Activated CD4-positive, alpha-beta T cell treated with anti-CD3 and anti-CD28 coated beads for 36 hours (primary cell): ENCODE results near the gene NLN. TPM values are rescaled to one million over a fixed set of nuclear protein-coding genes. Genes with fewer than 3 reads are reported as not detected.

Experiments used
- ATAC-seq: fragments of 200-7000 bp; cut with Tn5 transposase; one replicate; pipeline ENCODE4 v1.10.0; 2021; ENCODE audit warnings: mild to moderate bottlenecking, moderate library complexity
- CTCF ChIA-PET: fragments of 350-600 bp; sonication (Branson Sonifier 250); formaldehyde crosslinking; loops from one replicate; lab custom pipeline; 2021; ENCODE audit warnings: antibody characterized with exemption; lab: Charles Lee
- POLR2A ChIA-PET: fragments of 350-600 bp; sonication (Branson Sonifier 250); formaldehyde crosslinking; loops from one replicate; lab custom pipeline; 2021; ENCODE audit warnings: antibody characterized with exemption, inconsistent platforms; lab: Charles Lee
- DNase-seq: peaks from one replicate; pipeline ENCODE4 v3.0.0-alpha.2; 2020
- H3K27ac Mint-ChIP-seq: one replicate; pipeline ENCODE4 v1.8.0; 2021; ENCODE audit warnings: mixed read lengths
- H3K27me3 Mint-ChIP-seq: one replicate; pipeline ENCODE4 v1.8.0; 2021; ENCODE audit warnings: mixed read lengths
- H3K36me3 Mint-ChIP-seq: one replicate; pipeline ENCODE4 v1.8.0; 2021; ENCODE audit warnings: low read depth, mixed read lengths
- H3K4me1 Mint-ChIP-seq: one replicate; pipeline ENCODE4 v1.8.0; 2021; ENCODE audit warnings: mixed read lengths
- H3K4me3 Mint-ChIP-seq: one replicate; pipeline ENCODE4 v1.8.0; 2021; ENCODE audit warnings: mild to moderate bottlenecking, moderate library complexity, mixed read lengths
- H3K9me3 Mint-ChIP-seq: one replicate; pipeline ENCODE4 v1.8.0; 2021; ENCODE audit warnings: low read depth, mixed read lengths
- intact Hi-C, 2 experiments: fragments of 100-400 bp; cut with DNase I in 1 of 2; cut with micrococcal nuclease in 1 of 2; formaldehyde crosslinking; loops; one replicate each; pipeline versions ENCODE4 v1.14.2 to v1.15.1; 2022 to 2024; cut with DNase I, micrococcal nuclease
- total RNA-seq, 2 experiments: library from RNA; stranded (reverse); gene quantifications; one replicate each; pipeline ENCODE4 v1.2.3, GENCODE V29; 2021

The NLN gene
- total RNA-seq, 2 experiments from 2014 or later, result 30.9 to 33.8 TPM

GRCh38 chr5:65873181-65873750 is 151.3 kb downstream of the NLN start:
- Mint-ChIP-seq H3K27me3 (no peaks in the 10 kb centered on the region), H3K27ac (no peak overlapping the region), H3K4me3 (no peak overlapping the region), H3K36me3 (no peaks in the 10 kb centered on the region), H3K9me3 (peaks cover 11% of the 10 kb centered on the region), H3K4me1 (peaks cover 1% of the 10 kb centered on the region)
- intact Hi-C loops, result no loop called here
- CTCF ChIA-PET, result no interaction called here
- DNase-seq (no peak), ATAC-seq (no peak)
- POLR2A ChIA-PET, result no interaction called here

- ATAC-seq (no peak), DNase-seq (no peak)
- intact Hi-C loops, result no loop called here
- no peaks in the 10 kb centered on the region for H3K27me3 Mint-ChIP-seq
- H3K9me3 Mint-ChIP-seq, result peaks cover 14% of the 10 kb centered on the region
- H3K36me3 Mint-ChIP-seq, result peaks cover 2% of the 10 kb centered on the region
- no peak overlapping the region for H3K4me3 Mint-ChIP-seq
- POLR2A ChIA-PET, result no interaction called here
- CTCF ChIA-PET, result no interaction called here
- no peak overlapping the region for H3K27ac Mint-ChIP-seq
- no peaks in the 10 kb centered on the region for H3K4me1 Mint-ChIP-seq
Measured at GRCh38 chr5:65874241-65874640, 152.2 kb downstream of the NLN start.

- H3K4me3 Mint-ChIP-seq, result no peak overlapping the region
- no peaks in the 10 kb centered on the region for H3K27me3 Mint-ChIP-seq
- ChIA-PET POLR2A (no interaction called here), CTCF (no interaction called here)
- H3K27ac Mint-ChIP-seq, result no peak overlapping the region
- intact Hi-C loops, result no loop called here
- ATAC-seq, result no peak
- peaks cover 11% of the 10 kb centered on the region for H3K9me3 Mint-ChIP-seq
- H3K4me1 Mint-ChIP-seq, result peaks cover 2% of the 10 kb centered on the region
- DNase-seq, result no peak
- peaks cover 2% of the 10 kb centered on the region for H3K36me3 Mint-ChIP-seq
Measured at GRCh38 chr5:65876496-65876895, 154.5 kb downstream of the NLN start.

- intact Hi-C loops, result no loop called here
- Mint-ChIP-seq H3K4me3 (no peak overlapping the region), H3K27me3 (no peaks in the 10 kb centered on the region), H3K27ac (no peak overlapping the region), H3K9me3 (peaks cover 6% of the 10 kb centered on the region), H3K36me3 (peaks cover 2% of the 10 kb centered on the region), H3K4me1 (peaks cover 2% of the 10 kb centered on the region)
- ATAC-seq, result no peak
- POLR2A ChIA-PET, result no interaction called here
- CTCF ChIA-PET, result no interaction called here
- DNase-seq, result no peak
Measured at GRCh38 chr5:65876970-65877369, 155.0 kb downstream of the NLN start.

Other genes with a start within 250 kb of the NLN start
- gene ADAMTS6, start 240.3 kb upstream of the NLN start, total RNA-seq, result 1 to 10 TPM in 1 of 2 experiments, under 1 TPM in 1; 0.96 to 1.3 TPM
- 10 to 100 TPM; 70.5 to 77.5 TPM for gene CENPK, start 159.0 kb upstream of the NLN start, total RNA-seq
- 10 to 100 TPM; 43.0 to 44.0 TPM for gene PPWD1, start 158.9 kb upstream of the NLN start, total RNA-seq
- 1 to 10 TPM; 3.5 to 6.0 TPM for gene TRIM23, start 97.9 kb upstream of the NLN start, total RNA-seq
- 1 to 10 TPM; 3.5 to 4.0 TPM for gene SHLD3, start 97.2 kb upstream of the NLN start, total RNA-seq
- gene TRAPPC13, start 97.2 kb upstream of the NLN start, total RNA-seq, result 10 to 100 TPM; 11.2 to 20.7 TPM
- 10 to 100 TPM; 18.0 TPM for gene SGTB, start 96 bp upstream of the NLN start, total RNA-seq
- 10 to 100 TPM; 44.8 to 52.3 TPM for gene ERBIN, start 204.4 kb downstream of the NLN start, total RNA-seq